ENCODE measurements around the gene TBC1D30. TPM values are rescaled to one million over a fixed set of nuclear protein-coding genes. Genes with fewer than 3 reads are reported as not detected.

The TBC1D30 gene
- total RNA-seq, 1 experiment from 2014 or later = 10.8 TPM

DNA sequence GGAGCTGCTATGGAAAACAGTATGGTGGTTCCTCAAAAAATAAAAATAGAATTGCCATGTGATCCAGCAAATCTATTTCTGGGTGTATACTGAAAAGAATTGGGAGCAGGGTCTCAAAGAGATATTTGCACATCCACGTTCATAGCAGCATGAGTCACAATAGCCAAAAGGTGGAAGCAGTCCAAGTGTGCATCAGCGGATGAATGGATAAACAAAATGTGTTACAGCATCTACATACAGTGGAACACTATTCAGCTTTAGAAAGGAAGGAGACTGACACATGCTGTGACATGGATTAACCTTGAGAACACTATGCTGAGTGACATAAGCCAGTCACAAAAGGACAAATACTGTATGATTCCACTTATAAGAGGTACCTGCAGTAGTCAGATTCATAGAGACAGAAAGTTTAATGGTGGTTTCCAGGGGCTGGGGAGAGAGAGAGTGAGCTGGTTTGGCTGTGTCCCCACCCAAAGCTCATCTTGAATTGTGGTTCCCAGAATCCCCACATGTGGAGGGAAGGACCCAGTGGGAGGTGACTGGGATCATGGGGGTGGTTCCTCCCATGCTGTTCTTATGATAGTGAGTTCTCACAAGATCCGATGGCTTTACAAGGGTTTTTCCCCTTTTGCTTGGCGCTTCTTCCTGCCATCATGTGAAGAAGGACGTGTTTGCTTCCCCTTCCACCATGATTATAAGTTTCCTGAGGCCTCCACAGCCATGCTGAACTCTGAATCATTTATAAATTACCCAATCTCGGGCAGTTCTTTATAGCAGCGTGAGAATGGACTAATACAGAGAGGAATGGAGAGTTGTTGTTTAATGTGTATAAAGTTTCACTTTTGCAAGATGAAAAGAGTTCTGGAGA, 17.6 kb upstream of the TBC1D30 start:
- no TSS peak for BruUV-seq (replicated peaks)
- TF ChIP-seq, protein P1, sequence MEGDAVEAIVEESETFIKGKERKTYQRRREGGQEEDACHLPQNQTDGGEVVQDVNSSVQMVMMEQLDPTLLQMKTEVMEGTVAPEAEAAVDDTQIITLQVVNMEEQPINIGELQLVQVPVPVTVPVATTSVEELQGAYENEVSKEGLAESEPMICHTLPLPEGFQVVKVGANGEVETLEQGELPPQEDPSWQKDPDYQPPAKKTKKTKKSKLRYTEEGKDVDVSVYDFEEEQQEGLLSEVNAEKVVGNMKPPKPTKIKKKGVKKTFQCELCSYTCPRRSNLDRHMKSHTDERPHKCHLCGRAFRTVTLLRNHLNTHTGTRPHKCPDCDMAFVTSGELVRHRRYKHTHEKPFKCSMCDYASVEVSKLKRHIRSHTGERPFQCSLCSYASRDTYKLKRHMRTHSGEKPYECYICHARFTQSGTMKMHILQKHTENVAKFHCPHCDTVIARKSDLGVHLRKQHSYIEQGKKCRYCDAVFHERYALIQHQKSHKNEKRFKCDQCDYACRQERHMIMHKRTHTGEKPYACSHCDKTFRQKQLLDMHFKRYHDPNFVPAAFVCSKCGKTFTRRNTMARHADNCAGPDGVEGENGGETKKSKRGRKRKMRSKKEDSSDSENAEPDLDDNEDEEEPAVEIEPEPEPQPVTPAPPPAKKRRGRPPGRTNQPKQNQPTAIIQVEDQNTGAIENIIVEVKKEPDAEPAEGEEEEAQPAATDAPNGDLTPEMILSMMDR (IDR thresholded peaks at IDR 0.05; ENCODE audit: insufficient read depth in 1 of 2, low read depth in 1 of 2, low read length in 1 of 2, severe bottlenecking in 1 of 2, unreplicated experiment in 1 of 2) = no peak
- Histone ChIP-seq H3K4me1 (peaks cover 23% of the 10 kb centered on the region), H3K9me3 (no peaks in the 10 kb centered on the region), H3K4me3 (ENCODE audit: low read depth, low read length) (no peak overlapping the region), H3K36me3 (ENCODE audit: control insufficient read depth, insufficient read depth, low read length) (no peaks in the 10 kb centered on the region), H3K27me3 (replicated peaks; ENCODE audit: control insufficient read depth, insufficient read depth, low read length) (no peaks in the 10 kb centered on the region)
- Mint-ChIP-seq H3K36me3 (ENCODE audit: insufficient read depth, unreplicated experiment) (no peaks in the 10 kb centered on the region), H3K4me3 (ENCODE audit: unreplicated experiment) (no peak overlapping the region), H3K9me3 (ENCODE audit: unreplicated experiment) (no peaks in the 10 kb centered on the region), H3K27ac (ENCODE audit: unreplicated experiment) (no peak overlapping the region), H3K27me3 (ENCODE audit: insufficient read depth, unreplicated experiment) (no peaks in the 10 kb centered on the region), H3K4me1 (ENCODE audit: low read depth, unreplicated experiment) (peaks cover 19% of the 10 kb centered on the region)
- ChIA-PET CTCF (no interaction called here), POLR2A (no interaction called here)
- DNase-seq = no peak
- intact Hi-C loops (cut with micrococcal nuclease; ENCODE audit: unreplicated experiment) = no loop called here

DNA sequence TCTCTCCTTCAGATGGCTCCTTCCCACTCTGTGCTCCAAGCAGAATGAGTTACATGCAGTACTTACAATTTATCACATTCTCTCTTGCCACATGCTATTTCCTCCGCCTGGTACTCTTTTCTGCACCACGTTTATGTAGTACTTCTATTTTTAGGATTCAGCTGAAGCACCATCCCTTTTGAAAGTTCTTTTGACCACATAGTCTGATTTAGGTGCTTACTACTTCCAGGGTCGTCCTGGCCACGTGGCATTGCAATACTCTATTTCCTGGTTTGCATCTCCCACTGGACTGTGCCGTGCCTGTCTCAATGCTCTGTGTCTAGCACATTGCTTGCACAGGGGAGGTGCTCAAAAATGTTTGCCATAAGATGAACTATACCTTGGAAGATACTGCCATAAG, 16.3 kb upstream of the TBC1D30 start:
- no peaks in the 10 kb centered on the region for H3K36me3 Mint-ChIP-seq (ENCODE audit: insufficient read depth, unreplicated experiment)
- ChIA-PET CTCF (no interaction called here), POLR2A (no interaction called here)
- H3K27ac Mint-ChIP-seq (ENCODE audit: unreplicated experiment) = no peak overlapping the region
- no peaks in the 10 kb centered on the region for H3K36me3 ChIP-seq (ENCODE audit: control insufficient read depth, insufficient read depth, low read length)
- H3K9me3 ChIP-seq = no peaks in the 10 kb centered on the region
- no peak for DNase-seq
- TF ChIP-seq, protein P1 (IDR thresholded peaks at IDR 0.05; ENCODE audit: insufficient read depth in 1 of 2, low read depth in 1 of 2, low read length in 1 of 2, severe bottlenecking in 1 of 2, unreplicated experiment in 1 of 2) = no peak
- no peaks in the 10 kb centered on the region for H3K9me3 Mint-ChIP-seq (ENCODE audit: unreplicated experiment)
- peaks cover 19% of the 10 kb centered on the region for H3K4me1 Mint-ChIP-seq (ENCODE audit: low read depth, unreplicated experiment)
- H3K27me3 Mint-ChIP-seq (ENCODE audit: insufficient read depth, unreplicated experiment) = no peaks in the 10 kb centered on the region
- no peak overlapping the region for H3K4me3 ChIP-seq (ENCODE audit: low read depth, low read length)
- intact Hi-C loops (cut with micrococcal nuclease; ENCODE audit: unreplicated experiment) = no loop called here
- no TSS peak for BruUV-seq (replicated peaks)
- no peak overlapping the region for H3K4me3 Mint-ChIP-seq (ENCODE audit: unreplicated experiment)
- H3K4me1 ChIP-seq = peaks cover 23% of the 10 kb centered on the region
- no peaks in the 10 kb centered on the region for H3K27me3 ChIP-seq (replicated peaks; ENCODE audit: control insufficient read depth, insufficient read depth, low read length)

DNA sequence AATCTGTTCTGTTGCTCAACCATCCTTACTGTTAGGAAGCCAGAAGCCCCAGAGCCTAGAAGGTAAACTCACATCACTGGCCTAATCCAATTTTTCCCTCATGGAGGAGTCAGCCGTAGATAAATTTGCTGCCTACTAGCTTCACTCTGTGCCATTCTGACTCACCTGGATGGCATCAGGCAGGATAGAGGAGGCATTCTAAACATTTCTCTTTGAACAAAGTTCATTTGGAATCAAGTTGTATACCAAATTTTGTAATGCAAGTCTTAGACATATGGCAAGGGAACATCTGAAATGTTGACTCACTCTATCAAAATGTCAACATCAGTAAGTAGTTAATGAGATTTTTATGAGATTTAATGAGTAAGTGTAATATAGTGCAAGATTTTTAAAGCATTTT, 13.6 kb upstream of the TBC1D30 start:
- peak; percentile 19 to 38 for DNase-seq
- Histone ChIP-seq H3K4me1 (peaks cover 23% of the 10 kb centered on the region), H3K9me3 (no peaks in the 10 kb centered on the region), H3K4me3 (ENCODE audit: low read depth, low read length) (no peak overlapping the region), H3K36me3 (ENCODE audit: control insufficient read depth, insufficient read depth, low read length) (no peaks in the 10 kb centered on the region), H3K27me3 (replicated peaks; ENCODE audit: control insufficient read depth, insufficient read depth, low read length) (no peaks in the 10 kb centered on the region)
- Mint-ChIP-seq H3K9me3 (ENCODE audit: unreplicated experiment) (no peaks in the 10 kb centered on the region), H3K27ac (ENCODE audit: unreplicated experiment) (no peak overlapping the region), H3K4me1 (ENCODE audit: low read depth, unreplicated experiment) (peaks cover 19% of the 10 kb centered on the region), H3K27me3 (ENCODE audit: insufficient read depth, unreplicated experiment) (no peaks in the 10 kb centered on the region), H3K36me3 (ENCODE audit: insufficient read depth, unreplicated experiment) (no peaks in the 10 kb centered on the region), H3K4me3 (ENCODE audit: unreplicated experiment) (no peak overlapping the region)
- POLR2A ChIA-PET = no interaction called here
- TF ChIP-seq, protein P1 (IDR thresholded peaks at IDR 0.05; ENCODE audit: insufficient read depth in 1 of 2, low read depth in 1 of 2, low read length in 1 of 2, severe bottlenecking in 1 of 2, unreplicated experiment in 1 of 2) = no peak
- CTCF ChIA-PET = interaction anchor here (1.4 to 1.6 kb wide), 2 partner anchors 9 to 15 kb away, joined by 4 to 9 read pairs; no protein-coding TSS in a partner anchor
- BruUV-seq (replicated peaks) = no TSS peak
- intact Hi-C loops (cut with micrococcal nuclease; ENCODE audit: unreplicated experiment) = loop anchor here (2.0 kb wide), 1 partner anchor 80 kb away; no protein-coding TSS in a partner anchor

All from Caco-2 (cell line).